ENCODE data around the gene HIVEP2. TPM values are rescaled to one million over a fixed set of nuclear protein-coding genes. Genes with fewer than 3 reads are reported as not detected.
A peak's percentile ranks its signal among the peaks of the same experiment; 100 is the strongest.

HIVEP2 gene
- total and polyA plus RNA-seq, 2 experiments from 2014 or later, result 8.3 to 21.0 TPM

- WGBS, 2 experiments (ENCODE audit: low coverage in 1 of 2, low lambda C conversion rate in 2 of 2, missing lambda C conversion rate in 2 of 2), result 1 to 2% methylated on average over 25 to 52 of the region's 54 CpGs
- H3K79me2 ChIP-seq (ENCODE audit: insufficient read depth), result peaks cover 62% of the 10 kb centered on the region
- in situ Hi-C loops (cut with MboI), result loop anchor here (10.0 kb wide), 1 partner anchor 250 kb away; no protein-coding TSS in a partner anchor
Measured at GRCh38 chr6:142944124-142945048, 590 bp downstream of the HIVEP2 start.

DNA sequence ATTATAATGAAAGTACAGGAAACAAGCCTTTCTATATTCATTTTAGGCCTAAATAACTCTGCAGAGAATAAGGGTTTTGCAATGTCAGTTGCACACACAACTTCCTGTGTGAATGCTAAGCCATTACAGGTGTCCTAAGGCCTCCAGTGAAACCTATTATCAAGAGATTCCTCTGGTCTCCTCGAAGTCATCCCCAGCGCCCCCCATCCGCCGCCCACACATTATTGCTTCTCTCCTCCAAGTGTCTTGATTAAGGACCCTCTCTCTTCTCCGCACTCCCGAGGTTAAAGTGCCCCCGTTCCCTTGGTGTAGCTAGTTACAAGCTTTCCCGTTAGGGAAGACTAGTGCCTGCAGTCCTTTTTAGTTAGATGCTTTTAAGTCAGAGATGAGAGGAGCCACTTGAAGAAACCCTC lies 1.3 kb downstream of the HIVEP2 start:
- in situ Hi-C loops (cut with MboI), result loop anchor here (10.0 kb wide), 1 partner anchor 249 kb away; no protein-coding TSS in a partner anchor

More at GRCh38 chr6:142944124-142945048, 590 bp downstream of the HIVEP2 start:
- Histone ChIP-seq H3K4me2 (ENCODE audit: unreplicated experiment) (peak overlapping the region; percentile 96), H3F3A (ENCODE audit: insufficient read depth) (peaks cover 18% of the 10 kb centered on the region), H3K4me3 (peak overlapping the region; percentile 94), H3K9me2 (ENCODE audit: insufficient read depth) (no peaks in the 10 kb centered on the region), H3K9ac (peak overlapping the region; percentile 99), H3K4me1 (ENCODE audit: insufficient read depth) (peaks cover 44% of the 10 kb centered on the region), H3K27me3 (replicated peaks; ENCODE audit: insufficient read depth) (no peaks in the 10 kb centered on the region), H4K20me1 (ENCODE audit: insufficient read depth) (peaks cover 2% of the 10 kb centered on the region; the same call in 1 of the 2 replicates), H3K9me3 (ENCODE audit: low read depth) (no peaks in the 10 kb centered on the region), H3K36me3 (ENCODE audit: low read depth) (no peaks in the 10 kb centered on the region; the same call in 1 of the 2 replicates), H3K27ac (peak overlapping the region; percentile 97), H2AFZ (peak overlapping the region; percentile 48)
- DNase-seq, result peak; percentile 89
- TF ChIP-seq EZH2 (IDR thresholded peaks at IDR 0.05; ENCODE audit: insufficient read depth, poor library complexity, severe bottlenecking) (no peak), EZH2phosphoT487 (IDR thresholded peaks at IDR 0.05; ENCODE audit: insufficient read depth, low read depth) (no peak)

DNA sequence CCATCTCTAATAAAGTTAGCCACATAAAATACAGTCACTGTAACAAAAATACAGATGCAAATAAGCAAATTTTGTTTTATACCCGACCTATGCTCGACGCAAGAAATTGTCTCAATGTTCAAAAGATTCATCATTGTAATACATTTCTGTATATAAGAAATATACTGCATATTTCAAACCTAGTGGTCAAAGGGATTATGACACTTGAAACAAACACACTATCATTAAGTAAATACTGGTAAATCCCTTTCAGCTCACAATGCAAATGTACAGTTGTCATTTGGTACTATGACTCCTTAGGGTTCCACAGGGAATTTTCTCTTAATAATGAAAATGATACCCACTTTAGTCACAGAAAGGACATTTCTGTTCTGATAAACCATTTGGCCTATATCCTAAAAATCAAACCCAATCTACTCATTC lies 2.2 kb downstream of the HIVEP2 start:
- peak overlapping the region; percentile 94 for H3K4me3 ChIP-seq
- H3K27ac ChIP-seq, result peak overlapping the region; percentile 97
- no peaks in the 10 kb centered on the region for H3K9me2 ChIP-seq (ENCODE audit: insufficient read depth)
- no peak overlapping the region for H2AFZ ChIP-seq
- H3F3A ChIP-seq (ENCODE audit: insufficient read depth), result peaks cover 14% of the 10 kb centered on the region
- no peaks in the 10 kb centered on the region for H3K9me3 ChIP-seq (ENCODE audit: low read depth)
- peaks cover 5% of the 10 kb centered on the region; the same call in 1 of the 2 replicates for H4K20me1 ChIP-seq (ENCODE audit: insufficient read depth)
- peaks cover 58% of the 10 kb centered on the region for H3K4me1 ChIP-seq (ENCODE audit: insufficient read depth)
- peaks cover 78% of the 10 kb centered on the region for H3K79me2 ChIP-seq (ENCODE audit: insufficient read depth)
- DNase-seq, result peak; percentile 62
- peak overlapping the region; percentile 99 for H3K9ac ChIP-seq
- TF ChIP-seq EZH2 (IDR thresholded peaks at IDR 0.05; ENCODE audit: insufficient read depth, poor library complexity, severe bottlenecking) (no peak), EZH2phosphoT487 (IDR thresholded peaks at IDR 0.05; ENCODE audit: insufficient read depth, low read depth) (no peak)
- H3K4me2 ChIP-seq (ENCODE audit: unreplicated experiment), result peak overlapping the region; percentile 96
- in situ Hi-C loops (cut with MboI), result loop anchor here (10.0 kb wide), 1 partner anchor 248 kb away; no protein-coding TSS in a partner anchor
- WGBS, 2 experiments (ENCODE audit: low coverage in 1 of 2, low lambda C conversion rate in 2 of 2, missing lambda C conversion rate in 2 of 2), result 71 to 75% methylated on average over 3 of the region's 3 CpGs
- H3K36me3 ChIP-seq (ENCODE audit: low read depth), result no peaks in the 10 kb centered on the region; the same call in 1 of the 2 replicates
- H3K27me3 ChIP-seq (replicated peaks; ENCODE audit: insufficient read depth), result no peaks in the 10 kb centered on the region

More for the DNA sequence above, 1.3 kb downstream of the HIVEP2 start:
- Histone ChIP-seq H3K27me3 (replicated peaks; ENCODE audit: insufficient read depth) (no peaks in the 10 kb centered on the region), H4K20me1 (ENCODE audit: insufficient read depth) (peaks cover 5% of the 10 kb centered on the region; the same call in 1 of the 2 replicates), H3K9ac (peak overlapping the region; percentile 99), H3K27ac (peak overlapping the region; percentile 97), H3F3A (ENCODE audit: insufficient read depth) (peaks cover 18% of the 10 kb centered on the region), H3K9me3 (ENCODE audit: low read depth) (no peaks in the 10 kb centered on the region), H3K79me2 (ENCODE audit: insufficient read depth) (peaks cover 69% of the 10 kb centered on the region), H3K4me1 (ENCODE audit: insufficient read depth) (peaks cover 49% of the 10 kb centered on the region), H3K9me2 (ENCODE audit: insufficient read depth) (no peaks in the 10 kb centered on the region), H3K36me3 (ENCODE audit: low read depth) (no peaks in the 10 kb centered on the region; the same call in 1 of the 2 replicates), H3K4me2 (ENCODE audit: unreplicated experiment) (peak overlapping the region; percentile 96), H2AFZ (no peak overlapping the region), H3K4me3 (peak overlapping the region; percentile 94)
- WGBS, 2 experiments (ENCODE audit: low coverage in 1 of 2, low lambda C conversion rate in 2 of 2, missing lambda C conversion rate in 2 of 2), result 2 to 3% methylated on average over 8 of the region's 8 CpGs
- peak; percentile 64 for DNase-seq
- TF ChIP-seq EZH2 (IDR thresholded peaks at IDR 0.05; ENCODE audit: insufficient read depth, poor library complexity, severe bottlenecking) (no peak), EZH2phosphoT487 (IDR thresholded peaks at IDR 0.05; ENCODE audit: insufficient read depth, low read depth) (no peak)

DNA sequence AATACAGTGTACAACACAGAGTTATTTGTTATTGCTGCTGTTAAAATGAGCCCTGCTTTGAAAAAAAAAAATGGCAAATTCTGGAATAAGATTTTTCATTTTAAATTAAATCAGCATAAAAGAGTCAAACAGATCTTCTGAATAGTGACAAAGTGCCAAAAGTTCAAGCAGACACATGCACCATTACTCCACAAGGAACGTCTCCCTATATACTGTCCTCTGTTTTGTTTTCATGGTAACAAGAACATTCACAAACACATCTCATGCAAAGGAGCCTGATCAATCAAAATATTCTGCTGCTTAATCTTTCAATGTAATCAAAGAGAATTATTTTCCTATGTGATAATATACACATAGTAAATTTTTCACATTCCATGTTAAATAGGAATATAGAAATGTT lies 2.7 kb downstream of the HIVEP2 start:
- WGBS, 2 experiments (ENCODE audit: low coverage in 1 of 2, low lambda C conversion rate in 2 of 2, missing lambda C conversion rate in 2 of 2), result 58 to 60% methylated on average over 1 of the region's 1 CpG
- no peaks in the 10 kb centered on the region for H3K9me2 ChIP-seq (ENCODE audit: insufficient read depth)
- peaks cover 11% of the 10 kb centered on the region for H3F3A ChIP-seq (ENCODE audit: insufficient read depth)
- H3K4me3 ChIP-seq, result peak overlapping the region; percentile 94
- H3K36me3 ChIP-seq (ENCODE audit: low read depth), result no peaks in the 10 kb centered on the region; the same call in 1 of the 2 replicates
- no peak for DNase-seq
- peaks cover 5% of the 10 kb centered on the region; the same call in 1 of the 2 replicates for H4K20me1 ChIP-seq (ENCODE audit: insufficient read depth)
- peaks cover 84% of the 10 kb centered on the region for H3K79me2 ChIP-seq (ENCODE audit: insufficient read depth)
- H3K4me2 ChIP-seq (ENCODE audit: unreplicated experiment), result peak overlapping the region; percentile 96
- no peak overlapping the region for H2AFZ ChIP-seq
- peaks cover 59% of the 10 kb centered on the region for H3K4me1 ChIP-seq (ENCODE audit: insufficient read depth)
- no peaks in the 10 kb centered on the region for H3K27me3 ChIP-seq (replicated peaks; ENCODE audit: insufficient read depth)
- in situ Hi-C loops (cut with MboI), result loop anchor here (10.0 kb wide), 1 partner anchor 247 kb away; no protein-coding TSS in a partner anchor
- TF ChIP-seq EZH2 (IDR thresholded peaks at IDR 0.05; ENCODE audit: insufficient read depth, poor library complexity, severe bottlenecking) (no peak), EZH2phosphoT487 (IDR thresholded peaks at IDR 0.05; ENCODE audit: insufficient read depth, low read depth) (no peak)
- peak overlapping the region; percentile 99 for H3K9ac ChIP-seq
- peak overlapping the region; percentile 97 for H3K27ac ChIP-seq
- H3K9me3 ChIP-seq (ENCODE audit: low read depth), result no peaks in the 10 kb centered on the region
